Neuronal stem cell (in vitro differentiated cells): Measurements from ENCODE around the gene WDR48.

ENCODE experiments used
- DNase-seq: peaks from one replicate; pipeline ENCODE4 v3.0.0-alpha.2; 2013; ENCODE audit warnings: low spot score
- H2AFZ ChIP-seq: one replicate; pipeline ENCODE4 v1.6.1; 2013; ENCODE audit warnings: mild to moderate bottlenecking, low read length, inconsistent platforms
- H2AK5ac ChIP-seq: 2 replicates; pipeline ENCODE4 v1.6.1; 2013; ENCODE audit warnings: low read depth, mild to moderate bottlenecking, inconsistent platforms, low read length, moderate library complexity, mixed read lengths
- H2BK120ac ChIP-seq: 2 replicates; pipeline ENCODE4 v1.6.1; 2013; ENCODE audit warnings: low read depth, mild to moderate bottlenecking, inconsistent platforms, low read length, moderate library complexity, mixed read lengths
- H2BK12ac ChIP-seq: one replicate; pipeline ENCODE4 v1.6.1; 2013; ENCODE audit warnings: low read length, inconsistent platforms
- H2BK15ac ChIP-seq: 2 replicates; pipeline ENCODE4 v1.6.1; 2013; ENCODE audit warnings: mild to moderate bottlenecking, low read length, inconsistent platforms, mixed read lengths
- H2BK5ac ChIP-seq: one replicate; pipeline ENCODE4 v1.6.1; 2013; ENCODE audit warnings: inconsistent platforms, mild to moderate bottlenecking, low read length, moderate library complexity
- H3K14ac ChIP-seq: one replicate; pipeline ENCODE4 v1.6.1; 2013; ENCODE audit warnings: low read length, inconsistent platforms
- H3K18ac ChIP-seq: 2 replicates; pipeline ENCODE4 v1.6.1; 2013; ENCODE audit warnings: low read length, inconsistent platforms
- H3K23ac ChIP-seq: 2 replicates; pipeline ENCODE4 v1.6.1; 2013; ENCODE audit warnings: low read depth, mild to moderate bottlenecking, mixed read lengths, low read length, inconsistent platforms; ENCODE audit not compliant: poor library complexity
- H3K27ac ChIP-seq: replicated peaks from 3 replicates; pipeline ENCODE4 v1.5.1; 2013; ENCODE audit warnings: low read length, inconsistent platforms
- H3K27me3 ChIP-seq, 3 experiments: 2 replicates each; pipeline ENCODE4 v1.6.1; 2013; ENCODE audit warnings: low read length in 3 of 3, mild to moderate bottlenecking in 2 of 3, inconsistent platforms in 1 of 3, low read depth in 1 of 3, mixed read lengths in 1 of 3, moderate library complexity in 1 of 3; ENCODE audit not compliant: control insufficient read depth in 3 of 3, insufficient read depth in 3 of 3
- H3K36me3 ChIP-seq, 2 donors: replicated peaks in 1 of 2; 2 replicates each; pipeline ENCODE4 v1.6.1; 2013; ENCODE audit warnings: low read length in 2 of 2; ENCODE audit not compliant: control insufficient read depth in 2 of 2, insufficient read depth in 2 of 2
- H3K4ac ChIP-seq: 2 replicates; pipeline ENCODE4 v1.6.1; 2013; ENCODE audit warnings: inconsistent platforms, mild to moderate bottlenecking, low read length, moderate library complexity
- H3K4me1 ChIP-seq, 2 donors: 1 replicate in 1 of 2; 2 replicates in 1 of 2; pipeline ENCODE4 v1.6.1; 2013; ENCODE audit warnings: low read length in 2 of 2, low read depth in 1 of 2; ENCODE audit not compliant: control insufficient read depth in 2 of 2, insufficient read depth in 1 of 2
- H3K4me2 ChIP-seq: one replicate; pipeline ENCODE4 v1.6.1; 2013; ENCODE audit warnings: mild to moderate bottlenecking, low read length, inconsistent platforms; ENCODE audit not compliant: insufficient read depth, poor library complexity, severe bottlenecking
- H3K4me3 ChIP-seq, 2 donors: 2 replicates each; pipeline ENCODE4 v1.5.1; 2013; ENCODE audit warnings: low read length in 2 of 2, mild to moderate bottlenecking in 2 of 2, inconsistent platforms in 1 of 2, moderate library complexity in 1 of 2
- H3K79me1 ChIP-seq: one replicate; pipeline ENCODE4 v1.6.1; 2013; ENCODE audit warnings: low read depth, mild to moderate bottlenecking, inconsistent platforms, low read length, moderate library complexity
- H3K9ac ChIP-seq: one replicate; pipeline ENCODE4 v1.6.1; 2013; ENCODE audit warnings: mild to moderate bottlenecking, low read depth, low read length, inconsistent platforms; ENCODE audit not compliant: poor library complexity
- H3K9me3 ChIP-seq, 2 donors: replicated peaks in 1 of 2; 2 replicates each; pipeline versions ENCODE3 to v1.6.1; 2013; ENCODE audit warnings: low read length in 2 of 2, mild to moderate bottlenecking in 2 of 2, inconsistent platforms in 1 of 2, low read depth in 1 of 2, mixed read lengths in 1 of 2, moderate library complexity in 1 of 2; ENCODE audit not compliant: control insufficient read depth in 2 of 2, insufficient read depth in 1 of 2
- H4K8ac ChIP-seq: one replicate; pipeline ENCODE4 v1.6.1; 2013; ENCODE audit warnings: low read depth, mild to moderate bottlenecking, inconsistent platforms, low read length, moderate library complexity
- H4K91ac ChIP-seq: one replicate; pipeline ENCODE4 v1.6.1; 2013; ENCODE audit warnings: low read length, low read depth, mild to moderate bottlenecking, inconsistent platforms; ENCODE audit not compliant: poor library complexity
- whole genome bisulfite sequencing, 2 donors: extraction: QIAGEN DNeasy Blood & Tissue Kit; methylation state at CpG; one replicate each; pipeline ENCODE4 v1.1.7; 2013; ENCODE audit warnings: missing lambda C conversion rate in 2 of 2, mixed read lengths in 1 of 2; ENCODE audit not compliant: insufficient read length in 2 of 2, insufficient replicate concordance in 1 of 2; ENCODE audit errors: extremely low coverage in 2 of 2; 5-methylcytosine and 5-hydroxymethylcytosine counted together

The WDR48 gene

GRCh38 chr3:39106281-39106811 is 54.5 kb downstream of the WDR48 start:
- Histone ChIP-seq H3K9me3 (no peaks in the 10 kb centered on the region), H3K4ac (no peak overlapping the region), H2AFZ (peak overlapping the region; percentile 100), H3K4me1 (peaks cover 6 to 7% of the 10 kb centered on the region in 2 donors), H3K27ac (no peak overlapping the region), H3K9ac (peak overlapping the region; percentile 98), H2BK120ac (no peak overlapping the region), H2AK5ac (no peak overlapping the region), H3K79me1 (peaks cover 4% of the 10 kb centered on the region), H4K91ac (no peak overlapping the region), H4K8ac (no peak overlapping the region), H3K27me3 (no peaks in the 10 kb centered on the region), H3K18ac (peak overlapping the region; percentile 84), H2BK5ac (no peak overlapping the region), H2BK12ac (no peak overlapping the region), H3K36me3 (peaks cover 0 to 19% of the 10 kb centered on the region in 2 donors), H3K14ac (no peak overlapping the region), H3K4me2 (peak overlapping the region; percentile 92), H3K23ac (peak overlapping the region; percentile 16), H2BK15ac (no peak overlapping the region), H3K4me3 (peak overlapping the region; percentile 75 to 97)
- DNase-seq = no peak
- no CpG with 5 or more reads among the region's 16 CpGs for WGBS, 2 donors

- Histone ChIP-seq H3K9ac (peak overlapping the region; percentile 98), H2BK120ac (no peak overlapping the region), H3K79me1 (peaks cover 4% of the 10 kb centered on the region), H3K4ac (no peak overlapping the region), H3K4me3 (peak overlapping the region; percentile 75 to 97), H4K91ac (no peak overlapping the region), H3K23ac (peak overlapping the region; percentile 16), H2AFZ (peak overlapping the region; percentile 100), H3K4me1 (peaks cover 6 to 7% of the 10 kb centered on the region in 2 donors), H3K36me3 (peaks cover 0 to 13% of the 10 kb centered on the region in 2 donors), H3K27me3 (no peaks in the 10 kb centered on the region), H3K4me2 (peak overlapping the region; percentile 92), H3K27ac (no peak overlapping the region), H2BK15ac (peak overlapping the region; percentile 40), H3K18ac (peak overlapping the region; percentile 84), H2AK5ac (no peak overlapping the region), H3K9me3 (no peaks in the 10 kb centered on the region), H3K14ac (no peak overlapping the region), H2BK12ac (no peak overlapping the region), H4K8ac (no peak overlapping the region), H2BK5ac (no peak overlapping the region)
- no CpG with 5 or more reads among the region's 55 CpGs for WGBS, 2 donors
- peak; percentile 46 for DNase-seq
Observed at GRCh38 chr3:39106851-39107387, 55.1 kb downstream of the WDR48 start.

GRCh38 chr3:39107388-39108199 is 55.8 kb downstream of the WDR48 start, which contains the start of the genes GORASP1 and TTC21A:
GORASP1 (minus strand) TSS chr3:39107627; CDS start chr3:39107541, 86 bp downstream.
TTC21A (plus strand) TSS chr3:39107680; CDS start chr3:39107838, 158 bp downstream.
- Histone ChIP-seq H4K91ac (no peak within 1 kb of the TSS), H3K27ac (no peak within 1 kb of the TSS), H3K14ac (peak within 1 kb of the TSS; percentile 10), H3K4me2 (peak within 1 kb of the TSS; percentile 92), H2AK5ac (no peak within 1 kb of the TSS), H3K9me3 (no peaks in the 10 kb centered on the region), H3K4me1 (peaks cover 6 to 7% of the 10 kb centered on the region in 2 donors), H2BK15ac (peak within 1 kb of the TSS; percentile 40), H3K23ac (peak within 1 kb of the TSS; percentile 68), H3K36me3 (peaks cover 0 to 6% of the 10 kb centered on the region in 2 donors), H3K4ac (no peak within 1 kb of the TSS), H3K4me3 (peak within 1 kb of the TSS; percentile 75 to 97), H3K18ac (peak within 1 kb of the TSS; percentile 84), H3K27me3 (no peaks in the 10 kb centered on the region), H3K79me1 (peaks cover 3% of the 10 kb centered on the region), H3K9ac (peak within 1 kb of the TSS; percentile 98), H2BK12ac (no peak within 1 kb of the TSS), H2BK120ac (no peak within 1 kb of the TSS), H2BK5ac (no peak within 1 kb of the TSS), H4K8ac (no peak within 1 kb of the TSS), H2AFZ (peak within 1 kb of the TSS; percentile 100)
- no CpG with 5 or more reads among the region's 74 CpGs for WGBS, 2 donors
- peak; percentile 85 for DNase-seq

- Histone ChIP-seq H3K23ac (no peak overlapping the region), H3K9ac (no peak overlapping the region), H2BK5ac (no peak overlapping the region), H3K4me2 (peak overlapping the region; percentile 92), H3K79me1 (peaks cover 1% of the 10 kb centered on the region), H4K91ac (no peak overlapping the region), H2BK12ac (no peak overlapping the region), H3K4me3 (peak overlapping the region; percentile 75 to 97), H3K27me3 (no peaks in the 10 kb centered on the region), H3K4ac (no peak overlapping the region), H3K14ac (no peak overlapping the region), H3K9me3 (no peaks in the 10 kb centered on the region), H3K18ac (no peak overlapping the region), H3K27ac (no peak overlapping the region), H2BK15ac (no peak overlapping the region), H2BK120ac (no peak overlapping the region), H4K8ac (no peak overlapping the region), H3K4me1 (peaks cover 6 to 7% of the 10 kb centered on the region in 2 donors), H3K36me3 (no peaks in the 10 kb centered on the region), H2AFZ (peak overlapping the region; percentile 100), H2AK5ac (no peak overlapping the region)
- no peak for DNase-seq
- no CpG with 5 or more reads among the region's 2 CpGs for WGBS, 2 donors
Observed at GRCh38 chr3:39108200-39108710, 56.4 kb downstream of the WDR48 start.
